GM11168 (cell line): ENCODE measurements around the gene ARHGEF16.

ENCODE experiments used
- in situ Hi-C: fragments of 300-500 bp; cut with MboI; formaldehyde crosslinking; loops from one replicate; pipeline ENCODE4 v1.12.0; 2022; ENCODE audit warnings: low sequenced_read_pairs; ENCODE audit not compliant: unreplicated experiment

The ARHGEF16 gene

DNA sequence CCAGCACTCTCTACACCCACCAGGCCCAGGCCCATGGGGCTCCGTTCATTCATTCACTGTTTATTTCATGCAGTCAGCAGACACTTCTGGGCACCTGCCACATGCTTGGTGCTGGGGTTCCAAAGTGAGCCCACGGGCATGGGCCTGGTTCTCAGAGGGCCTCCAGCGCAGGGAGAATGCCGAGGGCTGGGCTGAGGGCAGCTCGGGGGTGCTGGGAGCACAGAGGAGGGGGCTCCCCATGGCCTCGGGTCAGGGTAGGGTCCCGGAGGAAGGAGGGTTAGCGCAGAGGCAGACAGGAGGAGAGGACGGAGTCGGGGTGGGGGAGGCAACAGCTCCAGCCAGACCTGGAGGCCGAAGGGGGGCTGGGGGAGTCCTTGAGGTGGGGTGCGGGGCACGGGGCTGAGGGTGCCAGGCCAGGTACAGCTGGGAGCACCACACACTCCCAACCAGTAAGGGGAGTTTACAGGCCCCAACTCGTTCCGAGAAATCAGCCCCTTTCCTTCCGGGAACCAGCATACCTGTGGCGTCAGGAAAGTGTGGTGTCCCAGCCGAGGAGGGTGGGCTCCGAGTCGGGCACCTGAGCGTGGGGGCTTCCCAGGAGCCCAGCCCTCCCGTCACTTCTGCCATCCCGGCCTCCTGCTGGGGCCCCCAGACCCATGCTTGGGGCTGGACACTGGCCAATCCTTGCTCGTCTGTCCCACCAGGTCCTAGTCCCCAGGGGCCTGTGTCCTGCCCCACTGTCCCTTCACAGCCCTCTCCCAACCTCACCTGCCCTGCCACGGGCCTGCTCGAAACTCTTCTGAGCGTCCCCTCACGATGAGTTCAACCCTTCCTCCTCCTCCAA lies 10.8 kb downstream of the ARHGEF16 start:
- in situ Hi-C loops: no loop called here

DNA sequence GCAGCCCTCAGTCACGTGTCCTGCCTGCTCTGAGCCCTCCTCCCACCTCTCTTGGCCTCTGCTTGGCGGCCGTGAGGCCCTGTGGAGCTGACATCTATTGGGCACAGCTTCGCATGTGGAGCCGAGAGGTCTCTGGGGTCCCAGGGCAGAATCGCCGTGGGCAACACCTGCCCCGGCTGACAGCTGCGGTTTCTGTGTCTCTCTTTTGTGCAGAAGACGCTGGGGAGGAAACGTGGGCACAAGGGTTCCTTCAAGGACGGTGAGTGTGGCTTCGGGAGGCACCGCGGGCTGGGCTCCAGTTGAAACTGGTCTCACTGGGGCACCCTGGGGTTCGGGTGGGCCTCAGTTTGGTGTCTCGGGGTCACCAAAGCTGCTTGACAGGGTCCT lies 11.5 kb downstream of the ARHGEF16 start:
- in situ Hi-C loops: no loop called here

DNA sequence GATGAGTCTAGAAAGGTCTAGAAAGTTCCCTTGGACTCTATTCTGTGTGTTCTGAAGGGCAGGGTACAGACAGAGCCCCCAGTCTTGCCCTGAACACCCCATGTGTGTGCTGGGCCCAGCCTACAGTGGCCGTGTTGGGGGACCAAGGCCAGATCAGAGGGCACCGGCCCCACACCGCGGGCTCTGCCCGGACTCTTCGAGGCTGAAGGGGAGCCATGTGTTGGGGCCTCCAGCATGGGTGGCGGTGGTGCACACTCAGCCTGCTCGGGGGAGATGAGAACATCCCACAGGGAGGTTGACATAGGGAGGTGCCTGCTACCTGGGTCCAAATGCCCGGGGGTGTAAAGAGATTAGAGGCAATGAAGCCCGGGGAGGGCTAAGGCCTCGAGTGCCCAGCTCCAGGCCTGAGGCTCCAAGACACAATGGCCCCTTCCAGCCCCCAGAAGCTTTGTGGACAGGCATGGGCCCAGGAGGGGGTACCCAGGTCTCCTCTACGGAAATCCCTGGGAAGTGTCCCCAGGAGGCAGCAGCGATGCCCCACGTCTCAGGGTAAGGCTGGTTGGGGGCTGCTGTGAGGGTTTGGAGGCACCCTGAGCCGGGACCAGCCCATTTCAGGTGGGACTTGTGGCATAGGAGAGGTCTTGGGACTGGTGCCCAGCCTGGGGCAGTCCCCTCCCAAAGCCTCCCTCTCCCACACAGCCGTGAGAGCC lies 12.1 kb downstream of the ARHGEF16 start:
- in situ Hi-C loops: no loop called here

DNA sequence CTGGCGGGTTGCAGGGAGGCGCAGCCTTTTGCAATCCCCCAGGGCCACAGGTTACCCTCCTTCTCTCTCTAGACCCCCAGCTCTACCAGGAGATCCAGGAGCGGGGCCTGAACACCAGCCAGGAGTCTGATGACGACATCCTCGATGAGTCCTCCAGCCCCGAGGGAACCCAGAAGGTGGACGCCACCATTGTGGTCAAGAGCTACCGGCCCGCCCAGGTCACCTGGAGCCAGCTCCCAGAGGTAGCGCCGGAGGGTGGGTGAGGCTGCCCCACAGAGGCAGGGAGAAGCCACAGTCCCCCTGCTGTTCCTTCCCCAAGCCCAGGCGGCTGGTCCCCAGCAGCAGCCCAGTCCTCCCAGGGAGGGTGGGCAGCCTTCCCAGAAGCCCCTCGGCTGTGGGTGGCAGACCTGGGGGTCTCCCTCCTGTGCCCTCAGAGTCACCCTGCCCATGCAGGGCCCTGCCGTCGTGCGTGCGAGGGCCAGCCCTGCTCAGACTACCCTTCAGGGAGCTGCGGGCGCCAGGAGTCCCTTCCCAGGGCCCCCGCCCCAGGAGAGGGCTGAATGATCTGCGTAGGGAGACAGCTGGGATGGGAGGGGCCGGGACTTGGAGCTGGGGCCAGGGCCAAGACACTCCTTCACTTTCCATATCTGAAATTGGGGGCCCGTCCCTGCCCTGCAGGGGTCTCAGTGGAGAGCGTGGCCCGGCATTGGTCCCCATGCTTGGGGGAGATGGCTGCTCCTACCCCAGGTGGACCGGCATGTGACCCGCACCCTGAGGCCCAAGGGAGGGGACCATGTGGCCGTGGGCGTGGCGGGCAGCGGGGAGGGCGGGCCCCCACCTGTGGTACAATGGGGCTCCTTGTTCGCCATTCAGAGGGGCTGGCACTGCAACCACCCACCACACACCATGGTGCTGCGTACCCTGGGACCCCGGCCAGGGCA lies 12.9 kb downstream of the ARHGEF16 start:
- in situ Hi-C loops: no loop called here

DNA sequence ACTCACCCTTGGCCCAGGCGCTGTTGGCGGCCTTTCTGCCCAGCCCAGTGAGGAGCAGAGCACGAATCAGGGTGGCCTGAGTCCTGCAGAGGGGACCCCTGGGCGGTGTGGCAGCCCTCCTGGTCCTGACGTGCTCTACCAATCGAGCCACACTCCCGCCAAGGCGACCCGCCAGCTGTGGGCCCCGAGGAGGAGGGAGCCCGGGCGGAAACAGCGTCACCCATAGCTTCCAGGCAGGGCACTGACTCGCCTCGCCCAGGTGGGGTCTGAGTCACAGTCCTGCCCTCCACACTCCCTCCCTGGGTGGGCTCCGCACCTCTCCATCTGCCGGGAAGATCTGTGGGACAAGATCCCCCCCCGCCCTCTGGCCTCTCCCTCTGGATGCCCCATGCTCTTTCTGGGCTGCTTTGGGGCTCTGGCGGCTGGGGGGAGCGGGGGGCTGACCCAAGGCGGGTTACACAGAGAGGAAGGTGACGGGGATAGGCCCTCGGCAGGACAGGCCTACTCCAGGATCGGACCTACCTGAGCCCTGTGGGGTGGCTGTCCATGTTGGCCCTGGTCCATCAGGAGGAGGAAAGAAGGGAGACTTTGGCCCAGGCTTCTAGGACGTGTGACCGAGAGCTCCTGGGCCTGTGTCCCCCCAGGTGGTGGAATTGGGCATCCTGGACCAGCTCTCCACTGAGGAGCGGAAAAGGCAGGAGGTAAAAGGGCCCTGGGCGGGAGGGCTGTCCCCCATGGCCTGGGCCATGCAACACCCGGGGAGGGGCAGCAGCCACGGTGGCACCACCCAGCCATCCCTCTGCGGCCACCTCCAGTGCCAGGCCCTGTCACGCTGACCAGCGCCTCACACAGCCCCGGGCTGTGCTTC lies 14.0 kb downstream of the ARHGEF16 start:
- in situ Hi-C loops: no loop called here

DNA sequence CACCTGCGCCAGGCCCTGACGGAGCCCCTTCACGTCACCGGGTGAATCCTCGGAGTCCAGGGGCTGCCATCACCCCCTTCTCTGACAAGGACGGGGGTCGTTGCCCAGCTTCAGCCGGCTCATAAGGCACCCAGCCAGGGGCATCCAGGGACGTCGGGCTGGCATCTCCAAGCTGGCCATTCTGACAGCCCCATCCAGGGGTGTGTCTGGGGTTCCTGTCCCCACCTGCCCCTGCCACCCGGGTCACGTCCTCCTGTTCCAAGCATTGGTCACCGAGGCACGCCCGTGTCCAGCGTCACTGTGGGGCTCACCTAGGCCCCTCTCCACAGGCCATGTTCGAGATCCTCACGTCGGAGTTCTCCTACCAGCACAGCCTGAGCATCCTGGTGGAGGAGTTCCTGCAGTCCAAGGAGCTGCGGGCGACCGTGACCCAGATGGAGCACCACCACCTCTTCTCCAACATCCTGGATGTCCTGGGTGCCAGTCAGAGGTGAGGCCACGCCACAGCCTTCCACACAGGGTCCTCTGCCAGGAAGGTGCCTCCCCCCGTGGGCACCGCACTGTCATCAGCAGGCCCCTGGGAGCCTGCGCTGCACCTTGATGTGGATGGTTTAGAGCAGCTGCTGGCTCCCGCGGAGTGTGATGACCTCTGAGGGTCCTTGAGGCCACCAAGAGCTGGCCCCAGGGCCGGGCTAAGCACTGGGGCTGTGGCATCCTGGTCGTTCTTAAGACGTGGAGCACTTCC lies 14.8 kb downstream of the ARHGEF16 start:
- in situ Hi-C loops: no loop called here

DNA sequence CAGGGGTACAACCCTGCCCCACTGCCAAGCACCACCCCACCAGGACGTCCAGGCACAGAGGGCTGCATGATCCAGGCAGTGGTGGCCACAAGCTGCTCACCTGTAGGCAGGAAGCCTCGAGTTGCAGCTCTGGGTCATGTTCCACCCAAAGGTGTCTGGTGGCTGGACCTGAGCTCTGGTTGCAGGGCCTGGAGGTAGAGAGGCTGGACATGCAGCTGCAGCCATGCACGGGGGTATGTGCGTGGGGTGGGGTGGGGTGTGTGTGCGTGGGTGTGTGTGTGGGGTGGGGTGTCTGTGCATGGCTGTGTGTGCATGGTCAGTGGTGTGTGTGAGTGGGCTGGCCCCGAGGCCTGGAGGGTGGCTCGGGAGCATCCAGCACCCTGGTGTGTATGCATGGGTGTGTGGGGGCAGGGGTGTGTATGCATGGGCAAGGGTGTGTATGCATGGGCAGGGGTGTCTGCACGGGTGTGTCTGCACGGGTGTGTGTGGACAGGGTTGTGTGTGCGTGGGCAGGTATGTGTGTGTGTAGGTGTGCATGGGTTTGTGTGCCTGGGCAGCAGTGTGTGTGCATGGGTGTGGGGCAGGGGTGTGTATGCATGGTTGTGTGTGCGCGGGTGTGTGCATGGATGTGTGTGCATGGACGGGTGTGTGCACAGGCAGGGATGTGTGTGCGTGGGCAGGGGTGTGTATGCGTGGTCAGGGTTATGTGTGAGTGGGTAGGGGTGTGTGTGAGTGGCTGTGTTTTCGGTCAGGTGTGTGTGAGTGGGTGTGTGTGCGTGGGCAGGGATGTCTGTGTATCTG lies 15.6 kb downstream of the ARHGEF16 start:
- in situ Hi-C loops: no loop called here

DNA sequence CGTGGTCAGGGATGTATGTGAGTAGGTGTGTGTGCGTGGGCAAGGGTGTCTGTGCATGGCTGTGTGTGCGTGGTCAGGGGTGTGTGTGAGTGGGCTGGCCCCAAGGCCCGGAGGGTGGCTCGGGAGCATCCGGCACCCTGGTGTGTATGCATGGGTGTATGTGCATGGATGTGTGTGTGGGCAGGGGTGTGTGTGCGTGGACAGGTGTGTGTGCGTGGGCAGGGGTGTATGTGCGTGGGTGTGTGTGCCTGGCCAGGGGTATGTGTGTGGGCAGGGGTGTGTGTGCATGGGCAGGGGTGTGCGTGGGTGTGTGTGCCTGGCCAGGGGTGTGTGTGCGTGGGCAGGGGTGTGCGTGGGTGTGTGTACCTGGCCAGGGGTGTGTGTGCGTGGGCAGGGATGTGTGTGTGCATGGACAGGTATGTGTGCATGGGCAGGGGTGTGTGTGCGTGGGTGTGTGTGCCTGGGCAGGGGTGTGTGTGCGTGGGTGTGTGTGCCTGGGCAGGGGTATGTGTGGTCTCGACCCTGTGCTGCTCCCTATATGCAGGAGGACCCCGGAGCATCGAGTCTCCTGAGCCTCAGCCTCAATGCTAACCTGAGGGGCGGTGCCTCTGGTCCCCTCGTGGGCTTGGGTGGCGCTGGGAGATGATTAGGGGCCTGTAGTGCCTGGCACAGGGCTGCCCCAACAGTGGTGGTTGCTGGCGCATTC lies 16.3 kb downstream of the ARHGEF16 start:
- in situ Hi-C loops: no loop called here

DNA sequence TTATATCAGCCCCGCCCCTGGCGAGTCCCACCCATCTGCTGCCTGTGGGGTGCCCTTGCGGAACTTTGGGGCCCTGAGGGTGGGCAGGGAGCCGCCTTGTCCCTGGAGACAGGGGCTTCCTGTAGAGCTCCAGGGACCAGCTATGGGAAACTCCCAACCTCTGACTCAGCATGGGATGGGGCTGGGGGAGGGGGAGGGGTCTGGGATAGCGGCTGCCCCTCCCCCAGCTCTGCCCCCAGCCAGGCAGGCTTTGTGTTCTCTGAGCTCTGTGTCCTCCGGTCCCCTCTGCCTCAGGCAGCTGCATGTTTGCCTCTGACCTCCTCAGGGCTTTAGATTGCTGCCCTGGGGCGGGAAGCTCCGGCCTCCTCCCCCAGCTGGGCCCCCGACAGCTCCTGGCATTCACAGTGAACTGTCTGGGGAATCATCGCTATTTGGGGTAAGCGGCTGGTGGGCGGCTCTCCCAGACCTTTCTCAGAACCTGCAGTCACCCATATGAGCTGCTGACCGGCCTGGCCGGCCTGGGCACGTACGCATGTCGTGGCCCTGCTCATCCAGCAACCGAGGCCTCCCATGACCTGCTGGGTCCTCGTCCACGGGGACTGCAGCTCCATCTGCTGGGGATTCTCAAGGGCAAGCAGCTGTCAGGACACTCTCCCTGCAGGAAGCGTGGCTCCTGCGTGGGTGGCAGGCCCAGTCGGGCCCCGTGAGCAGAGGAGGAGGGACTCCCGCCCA lies 17.1 kb downstream of the ARHGEF16 start:
- in situ Hi-C loops: no loop called here

DNA sequence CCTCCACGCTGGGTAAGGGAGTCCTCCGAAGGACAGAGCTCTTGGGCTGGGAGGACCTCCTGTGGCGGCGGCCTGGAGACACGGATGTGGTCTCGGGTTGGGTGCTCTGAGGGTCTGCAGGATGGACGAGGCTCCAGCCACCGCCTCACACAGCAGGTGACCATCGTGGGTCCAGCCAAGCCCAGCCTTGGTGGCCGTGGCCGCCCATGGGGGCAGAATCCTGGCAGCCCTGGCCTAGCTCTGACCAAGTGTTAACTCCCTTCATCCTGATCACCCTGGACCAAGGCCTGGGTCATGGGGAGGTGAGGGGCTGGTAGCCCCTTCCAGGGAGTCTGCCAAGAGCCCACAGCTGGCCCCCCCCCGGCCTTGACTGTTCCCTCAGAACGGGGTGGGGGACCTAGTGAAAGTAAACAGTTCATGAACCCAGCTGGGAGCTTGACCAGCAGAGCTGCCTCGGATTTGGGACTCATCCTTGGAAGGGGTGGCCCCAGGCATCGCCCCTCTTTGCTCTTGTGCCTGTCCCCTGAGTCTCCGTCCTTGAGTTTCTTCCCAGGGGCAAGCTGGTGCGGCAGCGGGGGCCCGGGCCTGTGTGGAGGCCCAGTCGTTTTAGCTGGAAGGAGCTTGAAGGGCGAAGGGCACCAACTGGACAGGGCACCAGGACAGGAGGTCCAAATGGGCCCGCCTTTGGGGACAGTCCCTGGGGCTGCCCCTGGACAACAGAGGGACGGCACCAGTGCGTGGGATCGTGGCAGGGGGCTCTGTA lies 17.8 kb downstream of the ARHGEF16 start:
- in situ Hi-C loops: no loop called here

DNA sequence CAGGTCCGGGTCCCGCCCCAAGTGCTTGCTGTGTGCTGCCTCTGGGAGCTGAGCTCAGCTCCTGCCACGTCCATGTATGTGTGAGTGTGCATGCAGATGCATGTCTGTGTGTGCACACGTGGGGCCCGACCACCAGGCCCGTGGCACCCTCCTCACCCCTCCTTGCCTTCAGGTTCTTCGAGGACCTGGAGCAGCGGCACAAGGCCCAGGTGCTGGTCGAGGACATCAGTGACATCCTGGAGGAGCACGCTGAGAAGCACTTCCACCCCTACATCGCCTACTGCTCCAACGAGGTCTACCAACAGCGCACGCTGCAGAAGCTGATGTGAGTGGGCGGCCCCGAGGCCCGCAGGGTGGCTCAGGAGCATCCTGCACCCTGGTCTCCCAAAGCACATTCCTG lies 18.4 kb downstream of the ARHGEF16 start:
- in situ Hi-C loops: no loop called here

DNA sequence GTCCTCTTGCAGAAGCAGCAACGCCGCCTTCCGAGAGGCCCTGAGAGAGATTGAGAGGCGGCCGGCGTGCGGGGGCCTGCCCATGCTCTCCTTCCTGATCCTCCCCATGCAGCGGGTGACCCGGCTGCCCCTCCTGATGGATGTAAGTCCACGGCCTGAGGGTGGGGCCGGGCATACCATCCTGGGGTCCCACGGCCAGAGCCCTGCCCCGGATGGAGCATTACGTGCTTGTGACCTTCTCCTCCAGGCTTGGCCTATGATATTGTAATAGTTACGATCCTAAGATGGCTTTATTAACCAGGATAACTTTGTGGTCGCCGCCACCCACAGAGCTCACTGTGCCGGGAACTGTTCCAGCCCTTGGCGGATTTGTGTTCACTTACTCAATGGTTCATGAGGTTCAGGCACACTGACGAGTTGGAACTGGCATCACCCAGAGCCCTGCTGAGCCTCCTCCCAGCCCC lies 18.9 kb downstream of the ARHGEF16 start:
- in situ Hi-C loops: no loop called here

DNA sequence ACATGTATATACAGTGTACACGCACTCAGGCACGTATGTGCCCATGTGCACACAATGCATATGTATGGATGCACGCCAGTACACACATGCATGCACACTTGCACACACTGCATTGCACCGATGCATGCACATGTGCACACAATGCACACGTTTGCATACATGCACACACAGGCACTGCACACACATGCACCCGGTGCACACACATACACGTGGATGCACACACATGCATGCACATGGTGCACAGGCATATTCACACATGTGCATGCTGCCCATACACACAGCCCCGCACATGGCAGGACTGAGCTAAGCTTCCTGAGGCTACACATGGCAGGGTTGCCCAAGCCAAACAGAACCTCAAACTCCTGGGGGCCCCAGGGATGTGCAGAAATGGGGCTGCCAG lies 19.6 kb downstream of the ARHGEF16 start:
- in situ Hi-C loops: no loop called here

DNA sequence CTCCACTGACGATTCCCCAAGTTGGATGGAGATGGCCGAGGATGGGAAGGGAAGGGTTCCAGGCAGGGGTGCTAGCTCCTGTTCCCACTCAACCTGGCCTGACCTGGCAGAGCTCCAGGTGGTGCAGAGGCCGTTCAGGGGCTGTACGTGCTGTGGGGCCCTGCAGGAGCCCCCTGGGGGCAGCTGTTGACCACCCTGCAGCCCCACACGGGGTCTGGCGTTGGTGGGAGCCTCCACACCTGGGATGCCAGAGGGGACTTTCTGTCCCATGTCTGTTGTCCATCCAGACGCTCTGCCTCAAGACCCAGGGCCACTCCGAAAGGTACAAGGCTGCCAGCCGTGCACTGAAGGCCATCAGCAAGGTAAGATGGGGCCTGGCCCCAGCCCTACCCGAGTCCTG lies 20.0 kb downstream of the ARHGEF16 start:
- in situ Hi-C loops: no loop called here

DNA sequence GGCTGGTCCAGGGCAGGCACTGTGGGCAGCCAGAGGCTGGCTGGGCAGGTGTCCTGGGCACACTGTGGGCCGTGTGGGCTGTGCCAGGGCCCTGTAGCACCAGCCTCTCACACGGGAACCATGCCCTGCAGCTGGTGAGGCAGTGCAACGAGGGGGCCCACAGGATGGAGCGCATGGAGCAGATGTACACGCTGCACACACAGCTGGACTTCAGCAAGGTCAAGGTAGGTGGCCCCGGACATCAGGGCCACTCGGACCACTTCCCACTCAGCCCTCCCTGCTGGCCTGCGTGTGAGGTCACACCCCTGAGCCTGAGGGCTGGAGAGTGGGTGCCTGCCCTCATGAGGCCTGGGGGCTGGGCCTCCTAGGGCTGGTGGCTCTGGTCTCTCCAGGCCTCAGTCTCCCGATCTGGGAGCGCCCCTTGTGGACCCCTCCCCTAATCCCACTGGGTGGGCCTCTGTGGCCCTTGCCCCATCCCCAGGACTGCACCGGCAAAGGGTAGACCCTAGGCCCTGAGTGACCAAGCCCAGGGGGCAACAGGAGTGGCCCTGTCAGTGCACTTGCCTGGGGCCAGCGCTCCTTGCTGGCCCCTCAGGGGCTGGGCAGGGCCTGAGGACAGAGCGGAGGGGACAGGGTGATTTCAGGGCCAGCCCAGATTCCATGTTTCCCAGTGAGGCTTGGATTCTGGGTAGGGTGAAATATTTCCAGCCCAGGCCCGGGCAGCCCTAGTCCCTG lies 21.5 kb downstream of the ARHGEF16 start:
- in situ Hi-C loops: no loop called here

DNA sequence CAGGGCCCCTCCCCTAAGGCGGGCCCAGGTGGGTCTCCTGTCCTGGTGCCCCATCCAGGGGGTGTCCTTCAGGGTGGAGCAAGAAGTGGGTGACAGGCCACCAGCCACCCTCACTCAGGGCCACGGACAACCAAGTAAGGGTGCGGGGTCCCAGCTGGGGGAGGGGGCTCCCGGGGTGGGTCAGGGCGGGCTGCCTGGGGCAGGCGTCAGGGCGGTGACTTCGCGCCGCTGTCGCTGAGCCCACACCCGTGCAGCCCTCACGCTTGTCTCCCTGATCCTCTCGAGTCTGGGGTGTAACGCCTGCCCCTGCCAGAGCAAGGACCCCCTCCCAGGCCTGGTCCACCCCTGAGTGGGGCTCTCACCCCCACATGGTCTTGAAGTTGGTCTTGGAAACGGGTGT lies 22.2 kb downstream of the ARHGEF16 start:
- in situ Hi-C loops: no loop called here
